ENCODE measurements around the gene ATAD3B. TPM values are rescaled to one million over a fixed set of nuclear protein-coding genes. Genes with fewer than 3 reads are reported as not detected.
"Not testable (repeated sequence)": the region's sequence is repeated elsewhere in the genome, so short reads cannot be mapped to it uniquely, and the experiment has no call there.

The ATAD3B gene
- total RNA-seq, 1 donor from 2014 or later, result 42.6 TPM

- DNase-seq (ENCODE audit: low spot score), result not testable (repeated sequence)
Observed at GRCh38 chr1:1512425-1512824, 40.9 kb downstream of the ATAD3B start.

DNA sequence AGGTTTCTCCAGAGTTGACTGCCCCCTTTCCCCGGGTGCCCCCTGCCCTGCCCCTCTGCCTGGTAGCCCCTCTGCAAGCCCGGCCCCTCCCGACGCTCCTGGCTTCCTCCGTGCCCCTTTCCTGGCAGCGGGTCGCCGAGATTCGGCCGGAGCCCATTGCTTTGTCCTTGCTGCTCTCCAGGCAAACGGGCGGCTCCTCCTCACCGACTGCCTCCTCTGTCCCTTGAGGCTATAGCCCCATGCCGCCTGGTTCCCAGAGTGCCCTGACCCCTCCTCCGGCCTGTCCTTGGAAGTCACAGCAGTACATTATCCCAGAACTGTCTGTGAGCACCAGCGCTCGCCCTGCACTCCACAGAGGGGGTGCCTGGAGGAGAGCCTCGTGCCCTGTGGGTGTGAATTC is 42.1 kb downstream of the ATAD3B start:
- not testable (repeated sequence) for DNase-seq (ENCODE audit: low spot score)

- not testable (repeated sequence) for DNase-seq (ENCODE audit: low spot score)
Observed at GRCh38 chr1:1514376-1514775, 42.8 kb downstream of the ATAD3B start.

- DNase-seq (ENCODE audit: low spot score), result not testable (repeated sequence)
Observed at GRCh38 chr1:1516923-1517322, 45.4 kb downstream of the ATAD3B start.

DNA sequence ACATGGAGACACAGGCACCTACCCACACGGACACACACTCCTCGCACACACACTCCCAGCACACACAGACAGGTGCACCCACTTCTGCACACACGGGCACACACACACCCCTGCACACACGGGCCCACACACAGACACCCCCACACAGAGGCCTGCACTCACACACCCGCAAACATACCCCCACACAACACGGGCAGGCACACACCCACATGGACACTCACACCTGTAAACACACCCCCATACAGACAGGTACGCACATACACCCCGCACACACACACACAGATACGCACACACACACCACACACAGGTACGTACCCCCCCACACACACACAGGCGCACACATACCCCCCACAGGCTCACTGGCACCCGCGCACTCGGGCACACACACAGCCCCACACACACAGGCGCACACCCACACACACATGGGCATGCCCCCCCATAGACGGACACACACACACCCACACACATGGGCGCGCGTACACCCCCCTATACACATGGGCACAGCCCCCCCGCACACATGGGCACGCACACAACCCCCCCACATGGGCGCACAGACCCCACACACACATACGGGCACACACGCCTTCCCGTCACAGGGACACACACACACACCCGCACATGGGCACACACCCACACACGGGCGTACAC is 46.5 kb downstream of the ATAD3B start:
- no peak for DNase-seq (ENCODE audit: low spot score)

- not testable (repeated sequence) for DNase-seq (ENCODE audit: low spot score)
Observed at GRCh38 chr1:1518621-1519007, 47.0 kb downstream of the ATAD3B start.

- DNase-seq (ENCODE audit: low spot score), result not testable (repeated sequence)
Observed at GRCh38 chr1:1519805-1520505, 48.4 kb downstream of the ATAD3B start.

- no peak for DNase-seq (ENCODE audit: low spot score)
Observed at GRCh38 chr1:1521331-1521730, 49.8 kb downstream of the ATAD3B start.

DNA sequence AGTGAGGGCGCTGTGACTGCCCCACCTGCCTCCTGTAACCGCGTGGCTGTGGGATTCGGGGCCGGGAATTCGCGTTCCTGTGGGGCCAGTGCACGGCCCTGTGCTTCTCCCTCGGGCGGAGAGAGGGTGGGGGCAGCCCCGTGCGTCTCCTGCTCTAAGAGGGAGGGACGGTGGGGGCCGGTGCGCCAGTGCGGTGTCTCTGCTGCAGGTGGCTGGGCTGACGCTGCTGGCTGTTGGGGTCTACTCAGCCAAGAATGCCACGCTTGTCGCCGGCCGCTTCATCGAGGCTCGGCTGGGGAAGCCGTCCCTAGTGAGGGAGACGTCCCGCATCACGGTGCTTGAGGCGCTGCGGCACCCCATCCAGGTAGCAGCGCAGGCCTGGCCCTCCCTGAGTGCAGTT is 51.0 kb downstream of the ATAD3B start:
- not testable (repeated sequence) for DNase-seq (ENCODE audit: low spot score)

DNA sequence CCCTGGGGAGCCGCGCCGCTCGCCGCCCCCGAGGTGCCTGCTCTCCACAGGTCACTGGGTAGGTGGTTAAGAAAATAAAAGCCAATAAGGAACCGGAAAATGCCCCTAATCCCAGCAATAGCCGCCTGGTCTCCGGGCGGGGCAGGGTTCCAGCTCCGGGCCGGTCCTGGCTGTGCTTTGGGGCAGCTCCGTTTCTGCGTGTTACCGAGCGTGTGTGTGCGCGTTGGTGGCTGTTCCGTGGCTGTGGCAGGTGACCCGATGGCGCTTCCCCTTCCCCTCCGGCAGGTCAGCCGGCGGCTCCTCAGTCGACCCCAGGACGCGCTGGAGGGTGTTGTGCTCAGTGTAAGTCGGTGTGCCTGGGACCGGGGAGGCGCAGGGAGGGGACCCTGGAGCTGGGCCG is 51.7 kb downstream of the ATAD3B start:
- DNase-seq (ENCODE audit: low spot score), result not testable (repeated sequence)

DNA sequence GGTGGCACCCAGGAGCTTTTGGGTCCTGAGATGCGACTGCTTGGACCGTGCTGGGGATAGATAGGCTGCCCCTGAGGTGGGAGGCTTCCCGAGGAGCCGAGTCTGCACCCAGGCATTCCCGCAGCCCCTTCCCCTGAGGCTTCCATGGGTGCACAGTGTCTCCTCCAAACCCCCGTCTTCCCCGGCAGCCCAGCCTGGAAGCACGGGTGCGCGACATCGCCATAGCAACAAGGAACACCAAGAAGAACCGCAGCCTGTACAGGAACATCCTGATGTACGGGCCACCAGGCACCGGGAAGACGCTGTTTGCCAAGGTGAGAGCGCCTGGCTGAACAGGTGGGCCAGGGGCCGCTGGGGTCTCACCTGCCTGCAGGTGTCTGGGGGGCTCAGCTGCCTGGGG is 52.1 kb downstream of the ATAD3B start:
- not testable (repeated sequence) for DNase-seq (ENCODE audit: low spot score)

DNA sequence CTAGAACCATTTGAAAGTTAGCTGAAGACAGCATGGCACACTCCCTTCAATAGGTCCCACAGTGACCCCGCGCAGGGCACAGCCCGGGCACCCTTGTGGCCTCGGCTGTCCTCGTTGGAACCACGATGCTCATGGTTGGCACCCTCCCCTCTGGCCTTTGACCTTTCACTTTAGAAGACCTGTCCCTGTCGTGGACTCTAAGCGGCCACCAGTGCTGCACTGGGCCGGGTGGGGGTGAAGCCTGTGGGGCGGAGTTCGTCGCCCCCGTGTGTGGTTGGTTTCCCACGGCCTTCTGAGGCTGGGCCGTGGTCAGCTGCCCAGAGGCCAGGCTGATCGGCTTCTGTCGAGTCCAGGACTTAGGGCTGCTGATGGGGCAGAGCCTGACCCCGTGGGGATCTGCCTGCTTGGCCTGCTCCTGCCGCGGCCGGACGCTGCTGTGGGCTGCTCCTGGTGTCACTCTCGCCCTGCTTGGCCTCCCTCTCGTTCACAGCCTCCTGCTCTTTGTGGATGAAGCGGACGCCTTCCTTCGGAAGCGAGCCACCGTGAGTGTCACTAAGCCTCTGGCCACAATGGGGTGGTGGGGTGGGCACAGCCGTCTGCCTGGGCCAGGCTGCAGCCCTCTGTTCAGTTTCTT is 53.3 kb downstream of the ATAD3B start:
- not testable (repeated sequence) for DNase-seq (ENCODE audit: low spot score)

DNA sequence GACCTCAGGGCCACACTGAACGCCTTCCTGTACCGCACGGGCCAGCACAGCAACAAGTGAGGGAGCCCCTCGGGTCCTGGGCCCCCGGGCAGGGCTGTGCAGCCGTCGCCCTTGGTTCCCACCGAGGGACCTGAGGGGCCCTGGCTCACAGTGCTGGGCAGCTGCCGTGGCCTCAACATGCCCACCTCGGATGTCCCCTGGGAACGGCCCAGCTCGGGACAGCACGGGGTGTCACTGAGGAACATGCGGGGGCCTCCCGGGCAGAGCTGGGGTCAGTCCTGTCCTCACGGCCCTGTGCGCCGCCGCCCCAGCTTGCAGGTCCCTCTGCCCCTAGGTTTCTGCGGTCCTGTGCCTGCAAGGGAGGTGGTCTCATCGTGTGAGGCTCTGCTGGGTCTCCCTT is 54.9 kb downstream of the ATAD3B start:
- not testable (repeated sequence) for DNase-seq (ENCODE audit: low spot score)

DNA sequence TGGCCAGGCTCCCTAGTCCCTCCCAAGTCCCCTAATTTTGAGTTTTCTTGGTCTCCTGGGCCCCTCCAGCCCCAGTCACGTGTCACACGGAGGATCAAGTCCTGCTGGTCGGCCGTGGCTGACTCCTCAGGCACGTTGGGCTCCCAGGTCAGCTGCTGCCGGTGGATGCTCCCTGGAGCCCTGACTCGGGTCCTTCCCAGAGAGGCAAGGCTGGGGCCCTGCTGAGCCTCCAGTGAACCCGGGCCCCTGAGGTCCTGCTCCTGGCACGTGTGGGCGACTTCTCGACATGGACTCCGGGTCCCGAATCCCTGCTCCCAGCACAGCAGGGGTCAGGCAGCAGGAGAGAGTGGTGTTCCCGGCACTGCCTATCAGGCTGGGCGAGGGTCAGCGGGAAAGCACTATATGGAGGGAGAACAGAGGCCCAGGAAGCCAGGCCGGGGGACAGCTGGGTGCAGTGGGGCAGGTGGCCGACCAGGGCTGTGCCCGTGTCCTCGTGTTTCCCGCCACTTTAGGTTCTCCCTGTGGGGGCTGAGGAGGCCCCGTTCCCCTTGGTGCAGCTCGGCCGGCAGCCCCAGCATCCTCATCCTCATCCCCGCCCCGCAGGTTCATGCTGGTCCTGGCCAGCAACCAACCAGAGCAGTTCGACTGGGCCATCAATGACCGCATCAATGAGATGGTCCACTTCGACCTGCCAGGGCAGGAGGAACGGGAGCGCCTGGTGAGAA is 55.7 kb downstream of the ATAD3B start:
- no peak for DNase-seq (ENCODE audit: low spot score)

- DNase-seq (ENCODE audit: low spot score), result no peak
Observed at GRCh38 chr1:1528301-1529267, 57.0 kb downstream of the ATAD3B start.

- no peak for DNase-seq (ENCODE audit: low spot score)
Observed at GRCh38 chr1:1529321-1529720, 57.8 kb downstream of the ATAD3B start.

- DNase-seq (ENCODE audit: low spot score), result no peak
Observed at GRCh38 chr1:1529936-1530335, 58.4 kb downstream of the ATAD3B start.

DNA sequence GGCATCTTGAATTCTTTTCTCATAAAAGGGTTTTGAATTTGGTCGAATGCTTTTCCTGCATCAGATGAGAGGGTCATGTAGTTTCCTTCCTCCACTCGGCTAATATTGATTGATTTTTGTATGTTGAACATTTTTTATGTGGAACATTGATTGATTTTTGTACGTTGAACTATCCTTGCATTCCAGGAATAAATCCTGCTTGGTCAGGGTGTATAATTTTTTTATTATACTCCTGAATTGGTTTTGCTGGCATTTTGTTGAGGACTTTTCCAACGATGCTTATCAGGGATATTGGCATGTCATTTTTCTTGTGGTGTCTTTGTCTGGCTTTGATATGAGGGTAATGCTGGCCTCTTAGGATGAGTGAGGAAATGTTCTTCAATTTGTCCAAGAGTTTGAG is 60.4 kb downstream of the ATAD3B start:
- DNase-seq (ENCODE audit: low spot score), result no peak

DNA sequence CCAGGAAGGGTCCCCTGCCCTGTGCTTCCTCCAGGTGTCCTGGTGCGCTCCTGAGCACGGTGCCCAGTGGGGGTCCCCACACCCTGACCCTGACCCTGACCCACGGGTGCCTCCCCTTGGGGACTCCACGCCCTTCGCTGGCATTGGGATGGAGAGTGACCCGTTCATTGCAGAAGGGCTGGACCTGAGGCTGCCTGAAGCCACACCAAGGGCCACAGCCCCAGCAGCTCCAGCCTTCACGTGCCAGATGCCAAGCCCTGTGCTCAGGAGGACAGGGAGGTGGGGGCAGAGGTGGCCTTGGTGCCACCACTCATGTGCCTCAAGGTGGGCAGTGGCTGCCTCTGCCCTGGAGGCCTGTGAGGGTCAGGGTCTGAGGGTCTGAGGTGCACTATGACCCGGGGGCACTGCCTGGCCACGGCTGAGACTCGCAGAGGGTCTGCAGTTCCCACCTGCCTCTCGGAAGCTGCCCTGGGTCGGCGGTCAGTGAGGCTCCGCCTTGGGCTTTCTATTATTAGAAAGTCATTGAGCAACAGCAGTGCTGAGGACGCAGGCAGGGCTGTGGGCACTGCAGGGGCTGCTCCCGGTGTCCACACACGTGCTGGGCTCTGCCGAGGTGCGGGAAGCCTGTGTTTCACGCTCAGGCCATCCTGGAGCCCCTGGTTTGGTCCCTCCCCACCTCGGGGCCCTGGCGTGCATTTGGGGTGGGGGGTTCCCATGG is 61.8 kb downstream of the ATAD3B start:
- not testable (repeated sequence) for DNase-seq (ENCODE audit: low spot score)

DNA sequence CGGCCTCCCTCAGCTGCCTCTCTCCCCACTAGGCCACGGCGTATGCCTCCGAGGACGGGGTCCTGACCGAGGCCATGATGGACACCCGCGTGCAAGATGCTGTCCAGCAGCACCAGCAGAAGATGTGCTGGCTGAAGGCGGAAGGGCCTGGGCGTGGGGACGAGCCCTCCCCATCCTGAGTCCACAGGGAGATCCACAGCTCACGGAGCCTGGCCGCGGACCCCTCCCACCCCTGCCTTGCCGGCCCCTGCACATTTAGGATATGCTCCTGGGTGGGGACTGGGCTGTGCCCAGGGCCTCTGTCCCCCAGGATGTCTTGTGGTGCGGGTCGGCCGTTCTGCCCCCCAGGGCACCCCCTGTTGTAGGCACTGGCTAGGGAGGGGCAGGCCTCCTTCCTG is 62.3 kb downstream of the ATAD3B start:
- not testable (repeated sequence) for DNase-seq (ENCODE audit: low spot score)
